LNCaP clone FGC (cell line): ENCODE measurements around the gene CCL7.

Experiments used
- DNase-seq: peaks from one replicate; pipeline ENCODE4 v3.0.0-alpha.2; 2011; ENCODE audit warnings: low read depth
- H3K4me3 ChIP-seq: 2 replicates; pipeline ENCODE4 v1.5.1; 2011; ENCODE audit warnings: mild to moderate bottlenecking, low read depth, low read length, control low read depth
- TF ChIP-seq, protein P1 (sequence below): IDR thresholded peaks from 2 replicates; pipeline ENCODE4 v1.5.1; 2012; ENCODE audit warnings: mild to moderate bottlenecking; ENCODE audit not compliant: control insufficient read depth, insufficient read depth; ENCODE audit errors: extremely low read depth

CCL7 gene

DNA sequence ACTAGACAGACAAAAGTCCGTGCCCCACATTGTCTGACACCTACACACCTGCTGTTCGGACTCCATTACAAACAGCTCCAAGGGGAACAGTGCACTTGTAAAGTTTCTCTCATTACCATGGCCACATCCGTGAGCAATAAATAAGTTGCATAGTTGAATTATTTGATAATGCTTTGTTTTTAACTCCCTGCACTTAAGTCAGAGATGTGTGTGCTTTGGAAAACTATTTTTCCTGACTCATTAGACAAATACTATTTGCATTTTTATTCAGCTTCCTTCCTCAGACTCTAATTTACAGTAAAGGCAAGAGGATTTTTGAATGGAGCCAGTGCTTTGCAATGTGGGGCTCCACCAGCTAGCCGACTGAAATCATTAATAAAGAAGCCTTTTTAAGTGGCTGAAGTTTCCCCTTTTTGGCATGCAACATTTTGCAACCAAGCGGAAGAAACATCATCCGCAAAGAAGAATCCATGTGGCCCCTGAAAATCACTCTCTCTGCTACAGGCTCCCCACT is 21.5 kb upstream of the CCL7 start:
- no peak for DNase-seq
- TF ChIP-seq, protein P1, sequence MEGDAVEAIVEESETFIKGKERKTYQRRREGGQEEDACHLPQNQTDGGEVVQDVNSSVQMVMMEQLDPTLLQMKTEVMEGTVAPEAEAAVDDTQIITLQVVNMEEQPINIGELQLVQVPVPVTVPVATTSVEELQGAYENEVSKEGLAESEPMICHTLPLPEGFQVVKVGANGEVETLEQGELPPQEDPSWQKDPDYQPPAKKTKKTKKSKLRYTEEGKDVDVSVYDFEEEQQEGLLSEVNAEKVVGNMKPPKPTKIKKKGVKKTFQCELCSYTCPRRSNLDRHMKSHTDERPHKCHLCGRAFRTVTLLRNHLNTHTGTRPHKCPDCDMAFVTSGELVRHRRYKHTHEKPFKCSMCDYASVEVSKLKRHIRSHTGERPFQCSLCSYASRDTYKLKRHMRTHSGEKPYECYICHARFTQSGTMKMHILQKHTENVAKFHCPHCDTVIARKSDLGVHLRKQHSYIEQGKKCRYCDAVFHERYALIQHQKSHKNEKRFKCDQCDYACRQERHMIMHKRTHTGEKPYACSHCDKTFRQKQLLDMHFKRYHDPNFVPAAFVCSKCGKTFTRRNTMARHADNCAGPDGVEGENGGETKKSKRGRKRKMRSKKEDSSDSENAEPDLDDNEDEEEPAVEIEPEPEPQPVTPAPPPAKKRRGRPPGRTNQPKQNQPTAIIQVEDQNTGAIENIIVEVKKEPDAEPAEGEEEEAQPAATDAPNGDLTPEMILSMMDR, result no peak
- H3K4me3 ChIP-seq, result no peak overlapping the region

DNA sequence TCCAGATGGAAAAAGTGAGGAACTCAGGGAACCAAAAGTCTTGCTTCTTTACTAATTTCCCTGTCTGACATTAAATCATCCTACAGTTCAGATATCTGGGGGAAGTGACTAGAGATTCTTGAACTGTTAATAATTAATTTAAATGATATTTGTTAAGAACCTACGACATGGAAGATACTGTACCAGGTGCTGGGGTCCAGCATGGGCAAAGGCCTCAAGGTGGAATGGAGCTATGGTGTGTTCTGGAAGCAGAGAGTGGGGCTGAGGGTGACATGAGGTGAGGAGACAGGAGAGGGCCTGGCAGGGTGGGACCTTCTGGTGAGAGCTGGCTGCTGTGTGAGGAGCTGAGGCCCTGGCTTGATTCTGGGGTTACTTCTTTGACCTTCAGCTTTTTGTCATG is 21.0 kb upstream of the CCL7 start:
- no peak overlapping the region for H3K4me3 ChIP-seq
- TF ChIP-seq, protein P1, result no peak
- no peak for DNase-seq

DNA sequence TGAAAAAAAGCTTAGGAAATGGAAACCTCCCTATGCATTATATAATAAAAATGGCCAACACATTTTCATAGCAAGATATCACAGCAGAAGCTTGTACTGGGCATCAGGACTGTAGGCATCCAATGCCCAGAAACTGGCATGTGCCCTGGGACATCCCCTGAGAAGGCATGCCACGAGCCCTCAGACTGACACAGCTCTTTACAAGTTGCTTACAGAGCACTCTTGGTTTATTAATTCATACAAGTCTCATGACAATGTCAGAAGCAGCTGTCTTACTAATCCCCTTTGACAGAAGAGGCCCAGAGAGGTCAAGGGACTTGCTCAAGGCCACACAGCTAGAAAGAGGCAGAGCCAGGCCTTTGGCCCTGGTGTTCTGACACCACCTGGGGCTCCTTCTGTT is 20.5 kb upstream of the CCL7 start:
- DNase-seq, result no peak
- TF ChIP-seq, protein P1, result no peak
- no peak overlapping the region for H3K4me3 ChIP-seq

DNA sequence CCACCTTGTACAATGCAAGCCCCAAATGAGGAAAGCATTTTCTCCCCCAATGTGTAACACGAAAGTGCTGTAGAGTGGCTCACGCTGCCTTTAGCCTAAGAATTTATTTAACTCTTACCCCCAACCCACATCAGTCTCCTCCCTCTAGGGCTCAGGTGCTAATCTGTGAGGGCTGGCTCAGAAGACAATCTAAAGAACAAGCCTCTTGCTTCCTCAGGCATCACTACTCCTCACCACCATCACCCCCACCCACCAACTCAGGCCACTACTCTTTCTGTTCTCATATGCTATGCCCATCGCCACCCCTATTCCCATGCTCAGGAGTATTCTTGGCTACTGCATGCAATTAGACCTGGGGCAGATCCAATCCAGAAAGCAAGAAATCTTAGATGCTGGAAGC is 18.8 kb upstream of the CCL7 start:
- no peak overlapping the region for H3K4me3 ChIP-seq
- TF ChIP-seq, protein P1, result no peak
- DNase-seq, result no peak

DNA sequence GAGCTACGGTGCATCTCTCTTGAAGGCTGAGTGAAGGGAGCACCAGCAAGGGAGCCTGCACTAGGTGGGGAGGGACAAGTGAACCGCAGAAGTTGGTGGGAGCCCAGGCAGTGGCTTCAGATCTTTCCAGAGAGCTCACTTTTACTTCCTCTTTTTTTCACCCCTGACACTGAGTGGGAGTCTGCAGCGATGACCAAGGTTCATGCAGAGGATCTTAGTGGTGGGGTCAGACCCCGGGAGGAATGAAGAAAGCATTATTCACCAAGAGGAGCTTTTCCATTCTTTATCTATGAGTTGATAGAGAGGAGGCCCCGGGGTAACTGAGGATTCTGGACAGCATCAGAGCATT is 18.0 kb upstream of the CCL7 start:
- no peak for DNase-seq
- TF ChIP-seq, protein P1, result no peak
- no peak overlapping the region for H3K4me3 ChIP-seq

DNA sequence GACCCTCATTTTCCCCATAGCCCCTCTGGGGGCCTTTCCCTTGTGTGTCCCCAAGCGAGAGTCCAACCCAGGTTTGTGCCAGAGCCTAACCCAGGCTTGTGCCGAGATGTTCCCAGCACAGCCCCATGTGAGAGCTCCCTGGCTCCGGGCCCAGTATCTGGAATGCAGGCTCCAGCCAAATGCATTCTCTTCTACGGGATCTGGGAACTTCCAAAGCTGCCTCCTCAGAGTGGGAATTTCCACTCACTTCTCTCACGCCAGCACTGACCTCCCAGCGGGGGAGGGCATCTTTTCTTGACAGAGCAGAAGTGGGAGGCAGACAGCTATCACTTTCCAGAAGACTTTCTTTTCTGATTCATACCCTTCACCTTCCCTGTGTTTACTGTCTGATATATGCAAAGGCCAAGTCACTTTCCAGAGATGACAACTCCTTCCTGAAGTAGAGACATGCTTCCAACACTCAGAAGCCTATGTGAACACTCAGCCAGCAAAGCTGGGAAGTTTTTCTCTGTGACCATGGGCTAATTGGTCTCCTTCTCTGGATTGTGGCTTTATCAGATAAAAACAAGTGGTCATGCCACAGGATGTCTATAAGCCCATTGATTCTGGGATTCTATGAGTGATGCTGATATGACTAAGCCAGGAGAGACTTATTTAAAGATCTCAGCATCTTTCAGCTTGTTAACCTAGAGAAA is 17.4 kb upstream of the CCL7 start:
- no peak overlapping the region for H3K4me3 ChIP-seq
- TF ChIP-seq, protein P1, result no peak
- no peak for DNase-seq

DNA sequence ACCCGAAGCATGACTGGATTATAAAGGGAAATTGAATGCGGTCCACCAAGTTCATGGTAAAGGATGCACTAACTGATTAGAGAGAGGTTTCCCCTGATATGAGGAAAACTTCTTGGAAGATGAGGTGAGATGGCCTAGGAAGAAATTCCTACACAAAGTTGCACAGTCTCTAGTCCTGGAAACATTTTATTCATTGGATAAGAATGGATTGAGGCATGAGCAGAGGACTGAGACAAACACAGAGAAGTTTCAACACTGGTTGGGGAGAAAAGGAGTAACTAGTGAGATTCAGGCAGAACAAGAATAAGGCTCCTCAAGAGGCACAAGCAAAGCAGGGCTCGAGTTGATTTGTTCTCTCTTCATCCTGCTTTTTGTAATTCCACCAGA is 16.9 kb upstream of the CCL7 start:
- no peak overlapping the region for H3K4me3 ChIP-seq
- DNase-seq, result no peak
- TF ChIP-seq, protein P1, result no peak
